Neural crest cell (in vitro differentiated cells): ENCODE results near the gene PSMB10. TPM values are rescaled to one million over a fixed set of nuclear protein-coding genes. Genes with fewer than 3 reads are reported as not detected.

Source experiments
- DNase-seq: peaks from one replicate; pipeline ENCODE4 v3.0.0; 2021; ENCODE audit warnings: low read depth, mixed read lengths, low spot score
- H3K27ac Mint-ChIP-seq: one replicate; pipeline ENCODE4 v1.8.0; 2021; ENCODE audit warnings: mild to moderate bottlenecking, mixed read lengths; ENCODE audit not compliant: unreplicated experiment
- H3K27me3 Mint-ChIP-seq: 2 replicates; pipeline ENCODE4 v1.8.0; 2021; ENCODE audit warnings: low read depth, mild to moderate bottlenecking, mixed read lengths
- H3K36me3 Mint-ChIP-seq: 2 replicates; pipeline ENCODE4 v1.8.0; 2021; ENCODE audit warnings: low read depth, mild to moderate bottlenecking, mixed read lengths
- H3K4me1 Mint-ChIP-seq: 2 replicates; pipeline ENCODE4 v1.8.0; 2021; ENCODE audit warnings: mixed read lengths
- H3K4me3 Mint-ChIP-seq: one replicate; pipeline ENCODE4 v1.8.0; 2021; ENCODE audit warnings: mild to moderate bottlenecking, mixed read lengths
- H3K9me3 Mint-ChIP-seq: 2 replicates; pipeline ENCODE4 v1.8.0; 2021; ENCODE audit warnings: mixed read lengths
- total RNA-seq: library from RNA; stranded (reverse); gene quantifications from 2 replicates; pipeline ENCODE4 v1.2.1, GENCODE V29; 2021
- TF ChIP-seq, protein P1 (sequence below): fragments of 200-600 bp; sonication (generic); conservative IDR thresholded peaks from 2 replicates; pipeline ENCODE4 v1.5.0; 2021; ENCODE audit warnings: antibody characterized with exemption, mild to moderate bottlenecking

Gene PSMB10
- total RNA-seq, 1 donor from 2014 or later = 22.5 TPM

DNA sequence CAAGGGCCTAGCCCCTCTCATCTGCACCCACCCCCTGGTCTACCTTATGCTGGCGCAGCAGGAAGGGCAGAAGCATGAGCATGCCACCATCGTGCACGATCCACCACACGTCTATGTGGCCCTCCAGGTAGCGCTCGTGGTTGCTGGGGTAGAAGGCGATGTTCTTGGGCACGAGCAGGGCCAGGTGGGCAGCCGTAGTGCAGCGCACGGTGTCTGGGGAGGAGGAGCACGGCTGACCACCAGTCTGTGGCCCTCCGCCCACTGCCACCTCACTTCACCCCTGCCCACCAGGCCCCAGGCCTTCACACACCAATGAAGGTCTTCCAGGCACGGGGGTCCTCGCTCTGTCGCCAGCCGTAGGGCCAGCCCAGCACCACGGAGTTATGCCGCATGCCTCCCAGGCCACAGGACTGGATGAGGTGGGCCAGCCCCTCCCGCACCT, 9.5 kb upstream of the PSMB10 start:
- TF ChIP-seq, protein P1, sequence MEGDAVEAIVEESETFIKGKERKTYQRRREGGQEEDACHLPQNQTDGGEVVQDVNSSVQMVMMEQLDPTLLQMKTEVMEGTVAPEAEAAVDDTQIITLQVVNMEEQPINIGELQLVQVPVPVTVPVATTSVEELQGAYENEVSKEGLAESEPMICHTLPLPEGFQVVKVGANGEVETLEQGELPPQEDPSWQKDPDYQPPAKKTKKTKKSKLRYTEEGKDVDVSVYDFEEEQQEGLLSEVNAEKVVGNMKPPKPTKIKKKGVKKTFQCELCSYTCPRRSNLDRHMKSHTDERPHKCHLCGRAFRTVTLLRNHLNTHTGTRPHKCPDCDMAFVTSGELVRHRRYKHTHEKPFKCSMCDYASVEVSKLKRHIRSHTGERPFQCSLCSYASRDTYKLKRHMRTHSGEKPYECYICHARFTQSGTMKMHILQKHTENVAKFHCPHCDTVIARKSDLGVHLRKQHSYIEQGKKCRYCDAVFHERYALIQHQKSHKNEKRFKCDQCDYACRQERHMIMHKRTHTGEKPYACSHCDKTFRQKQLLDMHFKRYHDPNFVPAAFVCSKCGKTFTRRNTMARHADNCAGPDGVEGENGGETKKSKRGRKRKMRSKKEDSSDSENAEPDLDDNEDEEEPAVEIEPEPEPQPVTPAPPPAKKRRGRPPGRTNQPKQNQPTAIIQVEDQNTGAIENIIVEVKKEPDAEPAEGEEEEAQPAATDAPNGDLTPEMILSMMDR = no peak
- no peak overlapping the region for H3K4me3 Mint-ChIP-seq
- H3K36me3 Mint-ChIP-seq = no peaks in the 10 kb centered on the region
- no peak overlapping the region for H3K27ac Mint-ChIP-seq
- DNase-seq = no peak
- H3K27me3 Mint-ChIP-seq = no peaks in the 10 kb centered on the region
- H3K4me1 Mint-ChIP-seq = peaks cover 9% of the 10 kb centered on the region
- H3K9me3 Mint-ChIP-seq = no peaks in the 10 kb centered on the region

DNA sequence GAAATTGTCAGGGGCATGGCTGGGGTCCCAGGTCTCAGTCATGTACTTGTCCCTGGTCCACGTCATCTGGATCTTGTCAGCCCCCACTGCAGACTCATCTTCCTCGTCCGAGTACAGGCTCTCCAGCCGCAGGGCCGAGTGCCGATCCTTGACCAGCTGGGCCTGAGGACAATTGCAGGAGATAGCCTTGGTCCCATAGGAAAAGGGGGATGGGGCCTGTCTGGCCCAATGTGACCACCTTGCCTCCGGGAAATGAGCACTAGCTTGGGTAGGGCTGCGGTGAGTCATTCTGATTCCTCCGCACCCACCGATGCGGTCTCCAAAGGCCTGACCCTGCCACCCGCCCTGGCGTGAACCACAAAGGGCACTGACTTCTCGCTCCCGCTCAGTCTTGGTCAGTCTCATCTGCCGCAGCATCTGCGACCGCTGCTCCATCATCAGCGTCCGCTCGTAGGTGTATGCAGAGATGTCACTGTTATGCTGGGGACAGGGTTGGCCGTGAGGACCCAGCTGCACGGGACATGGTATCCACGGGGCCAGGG, 8.8 kb upstream of the PSMB10 start:
- Mint-ChIP-seq H3K27me3 (no peaks in the 10 kb centered on the region), H3K4me3 (peak overlapping the region; percentile 27), H3K9me3 (no peaks in the 10 kb centered on the region), H3K27ac (peak overlapping the region; percentile 6), H3K4me1 (peaks cover 9% of the 10 kb centered on the region), H3K36me3 (no peaks in the 10 kb centered on the region)
- no peak for DNase-seq
- TF ChIP-seq, protein P1 = no peak

DNA sequence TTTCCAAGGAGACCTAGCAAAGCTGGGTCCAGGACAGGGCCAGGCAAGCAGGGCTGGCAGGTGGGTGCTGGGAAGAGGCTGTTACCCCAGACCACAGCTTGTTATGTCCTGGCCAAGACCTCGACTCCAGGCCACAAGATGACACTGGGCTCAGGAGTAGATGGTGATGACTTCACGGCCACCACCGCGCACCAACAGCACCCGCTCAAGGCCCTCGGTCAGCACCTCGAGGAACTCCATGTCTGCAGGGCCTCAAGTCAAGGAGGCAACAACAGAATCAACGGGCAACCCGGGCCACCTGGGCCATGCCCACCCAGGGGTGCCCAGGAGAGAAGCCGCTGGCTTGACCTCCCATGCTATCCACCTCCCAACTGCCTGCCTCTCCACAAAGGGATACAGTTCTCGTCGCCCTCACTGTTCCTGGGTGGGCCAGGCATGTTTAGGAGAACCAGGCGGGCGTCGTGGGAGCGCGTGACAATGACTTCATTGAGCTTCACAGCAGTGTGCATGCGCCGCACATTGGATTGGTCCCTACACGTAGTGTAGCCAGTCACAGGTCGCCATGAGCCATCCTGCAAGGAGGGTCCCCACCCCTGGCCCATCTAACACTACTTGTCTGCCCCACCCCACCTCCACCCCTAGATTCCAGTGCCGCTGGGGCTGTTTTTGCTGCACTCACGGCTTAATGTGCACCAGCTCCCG, 8.2 kb upstream of the PSMB10 start:
- H3K36me3 Mint-ChIP-seq = no peaks in the 10 kb centered on the region
- H3K27ac Mint-ChIP-seq = no peak overlapping the region
- peaks cover 9% of the 10 kb centered on the region for H3K4me1 Mint-ChIP-seq
- DNase-seq = no peak
- no peak overlapping the region for H3K4me3 Mint-ChIP-seq
- TF ChIP-seq, protein P1 = no peak
- H3K9me3 Mint-ChIP-seq = no peaks in the 10 kb centered on the region
- no peaks in the 10 kb centered on the region for H3K27me3 Mint-ChIP-seq

DNA sequence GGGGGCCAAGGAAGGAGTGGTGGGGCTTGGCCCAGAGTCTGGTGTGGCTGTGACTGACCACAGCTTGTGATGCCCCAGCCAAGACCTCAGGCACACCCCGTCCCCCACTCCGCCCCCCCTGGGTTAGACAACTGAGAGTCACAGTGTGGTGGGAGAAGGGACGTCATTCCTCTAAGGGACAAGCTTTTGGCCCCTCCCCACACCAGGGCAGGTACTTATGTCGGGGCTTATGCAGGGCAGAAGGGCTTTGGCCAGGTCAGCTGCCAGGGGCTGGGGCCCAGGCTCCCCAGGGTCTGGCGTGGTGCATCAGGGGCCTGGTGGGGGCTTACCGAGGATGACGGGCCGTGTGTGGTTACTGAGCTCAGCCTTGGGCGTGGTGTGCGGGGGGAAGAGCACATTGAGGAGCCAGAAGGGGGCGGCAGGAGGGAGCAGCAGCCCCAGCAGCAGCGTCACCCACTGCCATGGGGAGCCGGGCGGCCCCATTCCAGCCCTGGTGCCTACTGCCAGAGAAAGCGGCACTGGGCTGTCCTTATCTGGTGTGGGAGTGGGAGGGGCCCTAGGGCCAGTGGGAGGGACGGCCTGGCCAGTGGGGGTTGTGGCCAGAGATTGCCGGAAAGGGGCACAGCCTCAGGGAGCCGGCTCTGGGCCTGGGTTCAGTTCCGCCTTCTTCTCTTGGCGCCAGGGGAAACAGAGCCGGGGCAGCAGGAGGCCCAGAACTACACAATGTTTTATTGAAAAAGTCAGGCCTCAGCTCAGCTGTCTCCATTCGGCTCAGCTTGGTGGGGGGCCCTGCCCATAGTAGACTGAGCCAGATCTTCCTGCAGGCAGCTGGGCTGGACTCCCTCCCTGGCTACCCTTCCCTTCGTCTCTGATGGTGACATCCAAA, 7.2 kb upstream of the PSMB10 start, which contains the start of gene LCAT:
Gene LCAT (minus strand): TSS at position 502 of the 886 bp plus-strand sequence. CDS start 19 bp downstream, at position 483.
- H3K9me3 Mint-ChIP-seq = no peaks in the 10 kb centered on the region
- no peaks in the 10 kb centered on the region for H3K27me3 Mint-ChIP-seq
- H3K36me3 Mint-ChIP-seq = no peaks in the 10 kb centered on the region
- H3K4me3 Mint-ChIP-seq = peak within 1 kb of the TSS; percentile 29
- no peak for DNase-seq
- TF ChIP-seq, protein P1 = no peak
- H3K4me1 Mint-ChIP-seq = peaks cover 9% of the 10 kb centered on the region
- H3K27ac Mint-ChIP-seq = peak within 1 kb of the TSS; percentile 6

DNA sequence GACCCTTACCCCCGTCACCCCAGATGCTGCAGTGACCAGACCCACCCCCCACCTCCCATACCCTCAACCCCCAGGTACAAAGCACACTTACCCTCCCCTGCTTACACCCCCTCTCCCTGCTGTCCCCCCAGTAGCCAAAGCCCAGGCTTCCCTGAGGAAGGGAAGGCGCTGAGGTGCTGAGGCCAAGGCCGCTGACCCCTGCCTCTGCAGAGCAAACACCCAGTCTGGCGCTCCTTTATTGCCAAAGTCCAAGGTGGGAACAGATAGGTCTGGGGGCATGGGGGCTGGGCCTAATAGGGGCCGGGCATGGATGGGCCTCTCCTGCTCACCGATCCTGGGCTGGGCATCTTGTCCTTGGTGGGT, 6.6 kb upstream of the PSMB10 start:
- Mint-ChIP-seq H3K4me3 (no peak overlapping the region), H3K27ac (no peak overlapping the region), H3K4me1 (peaks cover 9% of the 10 kb centered on the region), H3K27me3 (no peaks in the 10 kb centered on the region), H3K36me3 (no peaks in the 10 kb centered on the region), H3K9me3 (no peaks in the 10 kb centered on the region)
- DNase-seq = no peak
- TF ChIP-seq, protein P1 = no peak
